Measurements from ENCODE around the gene IQCE. TPM values are rescaled to one million over a fixed set of nuclear protein-coding genes. Genes with fewer than 3 reads are reported as not detected.

The IQCE gene
- total and polyA plus RNA-seq, 10 of the 15 experiments (the other 5 are each of a cell fraction or from before 2014, with no cell fraction given), result 0.37 to 8.1 (median 3.7) TPM

- TF ChIP-seq RELB (IDR thresholded peaks at IDR 0.05; ENCODE audit: low read depth), result peak; percentile 72
- TF ChIP-seq SUZ12 (IDR thresholded peaks at IDR 0.05; ENCODE audit: unreplicated experiment), result no peak
- TF ChIP-seq MTA2 (IDR thresholded peaks at IDR 0.05; ENCODE audit: low read depth), result peak; percentile 74
- TF ChIP-seq MEF2B (IDR thresholded peaks at IDR 0.05; ENCODE audit: partially characterized antibody, poor library complexity, severe bottlenecking), result peak; percentile 96
- TF ChIP-seq FOXM1 (IDR thresholded peaks at IDR 0.05; ENCODE audit: low read depth, low read length), result no peak
- peak; percentile 94 for TF ChIP-seq SPI1 (IDR thresholded peaks at IDR 0.05; ENCODE audit: borderline replicate concordance, insufficient read depth, low read depth, low read length)
- TF ChIP-seq USF2 (IDR thresholded peaks at IDR 0.05; ENCODE audit: borderline replicate concordance, low read depth, low read length), result peak; percentile 11; the same call in 1 of the 2 replicates
- TF ChIP-seq ESRRA (IDR thresholded peaks at IDR 0.05; ENCODE audit: low read length), result peak; percentile 80; the same call in 1 of the 2 replicates
- TF ChIP-seq PRDM15 (CRISPR knock-in tag; IDR thresholded peaks at IDR 0.05), result no peak
- TF ChIP-seq RAD21 (IDR thresholded peaks at IDR 0.05; ENCODE audit: insufficient read depth, low read depth, low read length), result no peak
- TF ChIP-seq ZNF217 (IDR thresholded peaks at IDR 0.05), result peak; percentile 31; the same call in 1 of the 2 replicates
- TF ChIP-seq MYC (IDR thresholded peaks at IDR 0.05; ENCODE audit: insufficient read depth, insufficient read length, insufficient replicate concordance, low read length, severe bottlenecking), result no peak
- peak; percentile 46; the same call in 1 of the 2 replicates for TF ChIP-seq TCF12 (IDR thresholded peaks at IDR 0.05; ENCODE audit: low read depth, low read length)
- TF ChIP-seq NR2F1 (conservative IDR thresholded peaks at IDR 0.05), result peak; percentile 99
- no peak for TF ChIP-seq E2F8 (IDR thresholded peaks at IDR 0.05; ENCODE audit: low read depth, partially characterized antibody)
- no peak for TF ChIP-seq ZBED1 (IDR thresholded peaks at IDR 0.05; ENCODE audit: borderline replicate concordance)
- TF ChIP-seq E2F4 (IDR thresholded peaks at IDR 0.05; ENCODE audit: low read depth, low read length), result no peak
- no peak for TF ChIP-seq RFX5 (IDR thresholded peaks at IDR 0.05; ENCODE audit: low read depth, low read length)
- TF ChIP-seq HDGF (IDR thresholded peaks at IDR 0.05), result peak; percentile 90; the same call in 1 of the 2 replicates
Observed at GRCh38 chr7:2637505-2638223, 78.9 kb downstream of the IQCE start (continued).
